Fibroblast of lung (primary cell): ENCODE results near the gene ZCRB1.

Experiments
- CTCF ChIP-seq, 2 donors: IDR thresholded peaks in 1 of 2; conservative IDR thresholded peaks in 1 of 2; 1 replicate in 1 of 2; 2 replicates in 1 of 2; pipeline ENCODE4 v1.5.1; 2011 to 2012; ENCODE audit warnings: low read length in 2 of 2, control low read depth in 1 of 2, inconsistent platforms in 1 of 2, low read depth in 1 of 2, mild to moderate bottlenecking in 1 of 2
- EZH2 ChIP-seq: IDR thresholded peaks from 2 replicates; pipeline ENCODE4 v1.5.1; 2012; ENCODE audit warnings: low read length, control low read depth, mild to moderate bottlenecking; ENCODE audit errors: missing control alignments

GRCh38 chr12:42365486-42365885 is 39.6 kb upstream of the ZCRB1 start:
- no peak for TF ChIP-seq CTCF (conservative IDR thresholded peaks at IDR 0.05 in 1 of 2, IDR thresholded peaks at IDR 0.05 in 1 of 2; ENCODE audit: low read depth in 1 of 2, low read length in 2 of 2)
- TF ChIP-seq EZH2, result no peak
